Naive thymus-derived CD8-positive, alpha-beta T cell (primary cell): ENCODE data around the gene PBX3. TPM values are rescaled to one million over a fixed set of nuclear protein-coding genes. Genes with fewer than 3 reads are reported as not detected.
A peak's percentile ranks its signal among the peaks of the same experiment; 100 is the strongest.
"Not testable (repeated sequence)": the region's sequence is repeated elsewhere in the genome, so short reads cannot be mapped to it uniquely, and the experiment has no call there.

ENCODE experiments used
- ATAC-seq, 2 donors: fragments of 150-1000 bp; cut with Tn5 transposase in 1 of 2; sonication (Bioruptor Pico), chemical (Tn5 transposase) in 1 of 2; 1 replicate in 1 of 2; 2 replicates in 1 of 2; pipeline ENCODE4 v1.10.0; 2021; ENCODE audit warnings: mild to moderate bottlenecking in 2 of 2, moderate library complexity in 2 of 2
- POLR2A ChIA-PET: fragments of 350-600 bp; sonication (Branson Sonifier 250); formaldehyde crosslinking; loops from one replicate; lab custom pipeline; 2021; ENCODE audit warnings: antibody characterized with exemption; lab: Charles Lee
- DNase-seq, 10 donors: peaks; one replicate each; pipeline versions ENCODE4 v3.0.0 to v3.0.0-alpha.2; 2020 to 2022
- H3K27ac Mint-ChIP-seq, 10 donors: one replicate each; pipeline ENCODE4 v1.8.0; 2020 to 2022; ENCODE audit warnings: mild to moderate bottlenecking in 10 of 10, mixed read lengths in 10 of 10, moderate library complexity in 4 of 10, inconsistent platforms in 1 of 10
- H3K27me3 Mint-ChIP-seq, 5 donors: one replicate each; pipeline ENCODE4 v1.8.0; 2021 to 2022; ENCODE audit warnings: mixed read lengths in 5 of 5
- H3K36me3 Mint-ChIP-seq, 3 donors: one replicate each; pipeline ENCODE4 v1.8.0; 2020 to 2022; ENCODE audit warnings: mixed read lengths in 3 of 3, mild to moderate bottlenecking in 2 of 3, inconsistent platforms in 1 of 3
- H3K4me1 Mint-ChIP-seq, 4 donors: one replicate each; pipeline ENCODE4 v1.8.0; 2021 to 2022; ENCODE audit warnings: mixed read lengths in 4 of 4
- H3K4me3 Mint-ChIP-seq, 10 donors: one replicate each; pipeline ENCODE4 v1.8.0; 2020 to 2022; ENCODE audit warnings: mild to moderate bottlenecking in 10 of 10, mixed read lengths in 10 of 10, moderate library complexity in 6 of 10, inconsistent platforms in 1 of 10
- H3K9me3 Mint-ChIP-seq, 9 donors: one replicate each; pipeline ENCODE4 v1.8.0; 2020 to 2022; ENCODE audit warnings: mixed read lengths in 9 of 9, mild to moderate bottlenecking in 3 of 9, inconsistent platforms in 1 of 9, moderate library complexity in 1 of 9
- polyA plus RNA-seq, 3 donors: library from polyadenylated mRNA; unstranded; fragments of 300-500 nt; fragmentation: Illumina TruSeq; gene quantifications; one replicate each; pipeline ENCODE4 v1.2.3, GENCODE V29; 2021
- total RNA-seq, 8 experiments: library from RNA in 2 of 8; stranded (reverse) in 2 of 8; gene quantifications; one replicate each; pipeline ENCODE4 v1.2.3 and lab custom pipeline; 2021 to 2026

The PBX3 gene
- total and polyA plus RNA-seq, 5 experiments from 2014 or later = 2.9 to 27.5 (median 4.2) TPM

DNA sequence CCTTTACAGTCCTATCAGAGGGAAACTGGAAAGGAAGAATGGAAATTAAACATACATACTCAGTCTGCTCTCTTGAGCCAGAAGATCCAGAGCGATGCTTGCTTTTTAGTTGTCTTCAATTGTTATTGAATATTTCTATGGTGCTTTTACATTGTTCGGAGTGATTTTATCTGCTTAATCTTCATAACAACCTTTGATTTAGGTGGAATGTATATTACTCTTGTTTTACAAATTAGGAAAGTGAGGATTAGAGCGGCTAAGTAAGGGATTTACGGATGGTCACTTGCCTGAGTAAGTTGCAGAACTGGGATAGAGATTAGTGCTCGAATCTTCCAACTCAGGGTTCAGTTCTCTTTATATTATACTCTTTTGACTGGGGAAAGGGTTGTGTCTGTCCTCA is 69.1 kb downstream of the PBX3 start:
- POLR2A ChIA-PET = interaction anchor here (0.6 kb wide), 1 partner anchor 424 kb away, joined by 3 read pairs; no protein-coding TSS in a partner anchor

DNA sequence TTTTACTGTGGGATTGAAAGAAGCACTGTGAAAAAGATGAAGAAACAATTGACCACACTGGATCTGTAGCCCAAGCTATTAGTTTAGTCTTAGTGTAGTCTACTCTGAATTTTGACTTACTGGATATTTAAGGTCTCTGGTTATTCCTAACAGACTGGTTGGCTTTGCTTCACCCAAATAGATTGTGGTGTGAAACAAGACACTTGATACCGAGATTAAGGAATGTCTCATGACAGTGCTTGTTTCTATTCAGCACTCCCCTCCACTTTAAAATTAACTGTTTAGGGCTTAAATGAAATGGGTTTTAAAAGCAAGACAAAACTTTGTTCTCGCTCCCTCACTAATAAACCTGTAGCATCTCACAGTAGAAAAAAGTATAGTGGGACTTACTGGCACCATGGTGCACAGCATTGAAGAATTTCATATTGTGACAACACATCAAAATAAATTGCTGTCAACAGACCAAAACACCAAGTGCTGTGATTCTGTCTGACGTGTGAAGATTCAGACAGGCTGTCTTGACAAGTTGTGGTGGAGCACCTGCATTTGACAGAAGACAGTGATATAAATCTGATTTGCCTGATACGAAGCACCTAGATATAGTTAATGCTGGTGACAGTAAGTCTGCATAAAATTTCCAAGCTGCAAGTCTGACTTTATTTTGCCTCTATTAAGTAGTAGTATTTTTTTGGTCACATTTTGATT is 73.1 kb downstream of the PBX3 start:
- peak in 1 of 2 donors; percentile 16 for ATAC-seq
- no peaks in the 10 kb centered on the region for H3K36me3 Mint-ChIP-seq
- H3K4me1 Mint-ChIP-seq = peaks cover 1 to 40% (median 20%) of the 10 kb centered on the region in 4 donors
- peak in 2 of 10 donors; percentile 10 to 15 for DNase-seq
- no peaks in the 10 kb centered on the region for H3K9me3 Mint-ChIP-seq
- POLR2A ChIA-PET = interaction anchor here (0.8 to 1.3 kb wide), 2 partner anchors 8 to 113 kb away, joined by 3 to 4 read pairs; partner anchors contain the start of gene MAPKAP1
- H3K27ac Mint-ChIP-seq = peak overlapping the region in 4 of 10 donors; percentile 9 to 75 (median 33)
- no peaks in the 10 kb centered on the region for H3K27me3 Mint-ChIP-seq
- H3K4me3 Mint-ChIP-seq = no peak overlapping the region

More for the DNA sequence above, 69.1 kb downstream of the PBX3 start:
- Mint-ChIP-seq H3K27ac (no peak overlapping the region), H3K9me3 (no peaks in the 10 kb centered on the region), H3K4me3 (no peak overlapping the region), H3K36me3 (no peaks in the 10 kb centered on the region), H3K27me3 (no peaks in the 10 kb centered on the region), H3K4me1 (peaks cover 0 to 13% (median 2%) of the 10 kb centered on the region in 4 donors)
- ATAC-seq = no peak
- no peak for DNase-seq

GRCh38 chr9:125821078-125821477 is 73.9 kb downstream of the PBX3 start:
- Mint-ChIP-seq H3K9me3 (no peaks in the 10 kb centered on the region), H3K4me3 (peak overlapping the region in 2 of 10 donors; percentile 28 to 48), H3K4me1 (peaks cover 5 to 46% (median 26%) of the 10 kb centered on the region in 4 donors), H3K27me3 (no peaks in the 10 kb centered on the region), H3K27ac (peak overlapping the region in 2 of 10 donors; percentile 9 to 33), H3K36me3 (no peaks in the 10 kb centered on the region)
- DNase-seq = no peak
- ATAC-seq = no peak
- POLR2A ChIA-PET = interaction anchor here (0.8 kb wide), 1 partner anchor 114 kb away, joined by 3 read pairs; the partner anchor contains the start of gene MAPKAP1

DNA sequence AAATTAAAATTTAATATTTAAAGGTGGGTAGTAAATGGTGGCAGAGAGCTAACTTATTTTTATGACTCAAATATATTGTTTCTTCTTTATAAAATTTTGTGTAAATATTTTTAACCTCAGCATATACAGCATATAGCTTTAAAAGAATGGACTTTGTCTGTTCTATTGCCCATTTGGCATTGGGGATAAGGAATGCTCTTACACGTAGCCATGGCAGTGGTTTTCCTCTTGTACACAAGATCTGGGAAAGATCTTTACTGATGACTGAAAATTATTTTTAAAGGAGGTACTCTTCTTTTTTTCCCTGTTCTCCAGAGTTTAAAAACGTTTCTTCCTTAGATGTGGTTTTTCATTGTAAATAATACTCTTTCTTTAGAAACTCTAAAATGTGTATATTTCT is 75.0 kb downstream of the PBX3 start:
- DNase-seq (no peak), ATAC-seq (no peak)
- Mint-ChIP-seq H3K27ac (peak overlapping the region in 2 of 10 donors; percentile 11 to 31), H3K36me3 (no peaks in the 10 kb centered on the region), H3K9me3 (no peaks in the 10 kb centered on the region), H3K27me3 (no peaks in the 10 kb centered on the region), H3K4me1 (peaks cover 5 to 46% (median 26%) of the 10 kb centered on the region in 4 donors), H3K4me3 (no peak overlapping the region)
- POLR2A ChIA-PET = no interaction called here

- H3K4me3 Mint-ChIP-seq = peak overlapping the region in 1 of 10 donors; percentile 88
- H3K27me3 Mint-ChIP-seq = no peaks in the 10 kb centered on the region
- DNase-seq (no peak), ATAC-seq (no peak)
- peaks cover 5 to 46% (median 28%) of the 10 kb centered on the region in 4 donors for H3K4me1 Mint-ChIP-seq
- peak overlapping the region in 8 of 10 donors; percentile 60 to 97 (median 93) for H3K27ac Mint-ChIP-seq
- POLR2A ChIA-PET = interaction anchor here (1.2 to 1.4 kb wide), 3 partner anchors 23 to 301 kb away, joined by 3 to 5 read pairs (median 3); no protein-coding TSS in a partner anchor
- no peaks in the 10 kb centered on the region for H3K9me3 Mint-ChIP-seq
- H3K36me3 Mint-ChIP-seq = no peaks in the 10 kb centered on the region
Observed at GRCh38 chr9:125822902-125823301, 75.7 kb downstream of the PBX3 start.

DNA sequence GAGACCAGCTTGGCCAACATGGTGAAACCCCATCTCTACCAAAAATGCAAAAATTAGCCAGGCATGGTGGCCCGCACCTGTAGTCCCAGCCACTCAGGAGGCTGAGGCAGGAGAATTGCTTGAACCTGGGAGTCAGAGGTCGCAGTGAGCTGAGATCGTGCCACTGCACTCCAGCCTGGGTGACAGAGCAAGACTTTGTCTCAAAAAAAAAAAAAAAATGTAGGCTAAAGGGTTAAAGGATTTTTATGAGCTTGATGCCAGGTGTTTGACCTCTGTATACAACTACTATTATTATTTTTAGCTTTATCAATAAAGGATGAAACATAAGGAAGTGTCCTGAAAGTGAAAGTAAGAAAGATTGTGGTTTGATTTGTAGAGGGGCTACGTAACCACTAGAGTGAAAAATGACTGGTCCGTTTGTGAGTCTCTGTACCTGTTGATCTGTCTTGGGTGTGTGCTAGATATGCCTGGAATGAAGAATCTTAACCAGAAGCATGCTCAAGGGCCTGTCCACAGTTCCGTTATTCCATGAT is 76.8 kb downstream of the PBX3 start:
- peaks cover 7 to 53% (median 32%) of the 10 kb centered on the region in 4 donors for H3K4me1 Mint-ChIP-seq
- peak overlapping the region; percentile 89 to 97 (median 94) for H3K27ac Mint-ChIP-seq

DNA sequence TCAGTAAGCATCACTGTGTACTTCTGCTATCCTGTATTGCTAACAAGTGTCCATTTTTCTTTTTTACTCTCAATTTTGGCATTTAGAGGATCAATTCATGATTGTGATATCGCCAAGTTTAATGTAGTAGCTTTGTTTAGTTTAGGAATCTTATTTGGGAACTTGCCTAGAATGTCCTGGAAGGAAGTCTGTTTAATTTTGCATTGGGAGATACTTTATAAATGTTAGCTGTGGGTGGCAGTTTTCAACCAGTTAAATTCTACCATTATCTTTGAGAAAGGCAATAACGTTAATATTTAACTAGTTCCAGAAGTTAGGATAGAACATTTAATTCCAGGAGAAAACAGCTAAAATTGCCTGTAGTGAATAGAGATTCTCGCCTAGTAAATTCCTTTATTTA is 78.6 kb downstream of the PBX3 start:
- POLR2A ChIA-PET = no interaction called here
- H3K9me3 Mint-ChIP-seq = no peaks in the 10 kb centered on the region
- H3K4me3 Mint-ChIP-seq = peak overlapping the region in 6 of 10 donors; percentile 51 to 73 (median 64)
- no peaks in the 10 kb centered on the region for H3K27me3 Mint-ChIP-seq
- H3K36me3 Mint-ChIP-seq = no peaks in the 10 kb centered on the region
- H3K27ac Mint-ChIP-seq = peak overlapping the region; percentile 49 to 89 (median 82)
- peaks cover 7 to 55% (median 34%) of the 10 kb centered on the region in 4 donors for H3K4me1 Mint-ChIP-seq
- no peak for DNase-seq
- ATAC-seq = no peak

More for the DNA sequence above, 76.8 kb downstream of the PBX3 start:
- peak overlapping the region; percentile 66 to 91 (median 84) for H3K4me3 Mint-ChIP-seq
- DNase-seq (peak in 6 of 10 donors; percentile 20 to 74 (median 44)), ATAC-seq (peak; percentile 95 to 97)
- H3K9me3 Mint-ChIP-seq, H3K36me3 Mint-ChIP-seq, H3K27me3 Mint-ChIP-seq: not testable (repeated sequence)
- POLR2A ChIA-PET = interaction anchor here (0.6 to 1.5 kb wide), 7 partner anchors 9 to 496 kb away, joined by 3 to 5 read pairs (median 3); partner anchors contain the start of gene MAPKAP1

DNA sequence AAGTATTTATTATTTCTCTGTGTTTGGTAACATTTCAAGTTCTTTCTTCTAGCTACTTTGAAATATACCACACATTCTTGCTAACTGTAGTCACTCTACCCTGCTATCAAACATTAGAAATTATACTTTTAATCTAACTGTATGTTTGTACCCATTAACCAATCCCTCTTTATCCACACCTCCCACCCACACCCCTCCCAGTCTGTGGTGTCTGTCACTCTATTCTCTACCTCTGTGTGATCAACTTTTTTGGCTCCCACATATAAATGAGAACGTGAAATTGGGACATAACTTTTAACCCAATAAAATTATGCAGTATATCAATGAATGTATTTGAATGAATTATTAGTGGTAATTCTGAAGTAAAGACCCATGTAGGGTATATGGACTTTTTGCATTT is 79.7 kb downstream of the PBX3 start:
- peaks cover 9 to 53% (median 37%) of the 10 kb centered on the region in 4 donors for H3K4me1 Mint-ChIP-seq
- H3K27ac Mint-ChIP-seq = peak overlapping the region in 1 of 10 donors; percentile 33
- H3K36me3 Mint-ChIP-seq = no peaks in the 10 kb centered on the region
- POLR2A ChIA-PET = no interaction called here
- H3K4me3 Mint-ChIP-seq = no peak overlapping the region
- H3K9me3 Mint-ChIP-seq = no peaks in the 10 kb centered on the region
- no peak for DNase-seq
- ATAC-seq = no peak
- no peaks in the 10 kb centered on the region for H3K27me3 Mint-ChIP-seq

- POLR2A ChIA-PET = interaction anchor here (0.6 to 2.5 kb wide), 5 partner anchors 8 to 123 kb away, joined by 3 to 9 read pairs (median 5); partner anchors contain the start of gene MAPKAP1
- DNase-seq (peak; percentile 26 to 79 (median 66)), ATAC-seq (peak; percentile 97 to 98)
- peak overlapping the region; percentile 85 to 99 (median 97) for H3K27ac Mint-ChIP-seq
- H3K4me3 Mint-ChIP-seq = peak overlapping the region; percentile 75 to 95 (median 89)
- H3K9me3 Mint-ChIP-seq = no peaks in the 10 kb centered on the region
- H3K4me1 Mint-ChIP-seq = peaks cover 12 to 35% (median 23%) of the 10 kb centered on the region in 4 donors
- H3K36me3 Mint-ChIP-seq = peaks cover 0 to 5% (median 0%) of the 10 kb centered on the region in 3 donors
- H3K27me3 Mint-ChIP-seq = no peaks in the 10 kb centered on the region
Observed at GRCh38 chr9:125829743-125830142, 82.6 kb downstream of the PBX3 start.

DNA sequence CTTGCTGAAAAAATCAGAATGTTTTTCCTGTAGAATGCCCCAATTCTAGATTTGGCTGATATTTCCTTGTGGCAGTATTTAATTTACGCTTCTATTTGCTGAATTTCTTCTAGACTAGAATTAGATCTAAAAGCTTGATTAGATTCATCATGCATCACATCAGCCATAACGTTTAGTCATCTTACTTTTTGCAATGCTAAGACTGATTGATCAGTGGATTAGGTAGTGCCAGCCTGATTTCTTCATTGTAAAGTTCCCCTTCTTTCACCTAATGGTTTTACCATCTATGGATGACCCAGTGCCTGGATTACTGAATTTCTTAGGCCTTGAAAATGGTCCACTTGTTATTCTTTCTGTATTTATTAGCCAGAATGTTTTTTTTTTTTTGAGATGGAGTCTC is 83.9 kb downstream of the PBX3 start:
- H3K9me3 Mint-ChIP-seq = no peaks in the 10 kb centered on the region
- peaks cover 7 to 27% (median 16%) of the 10 kb centered on the region in 4 donors for H3K4me1 Mint-ChIP-seq
- ATAC-seq (no peak), DNase-seq (no peak)
- H3K27ac Mint-ChIP-seq = peak overlapping the region; percentile 8 to 97 (median 85)
- H3K36me3 Mint-ChIP-seq = peaks cover 0 to 8% (median 0%) of the 10 kb centered on the region in 3 donors
- H3K27me3 Mint-ChIP-seq = no peaks in the 10 kb centered on the region
- POLR2A ChIA-PET = interaction anchor here (0.6 to 2.5 kb wide), 4 partner anchors 7 to 124 kb away, joined by 3 to 9 read pairs (median 6); partner anchors contain the start of gene MAPKAP1
- peak overlapping the region; percentile 20 to 86 (median 54) for H3K4me3 Mint-ChIP-seq

- POLR2A ChIA-PET = interaction anchor here (2.5 kb wide), 1 partner anchor 86 kb away, joined by 8 read pairs; no protein-coding TSS in a partner anchor
- peaks cover 7 to 27% (median 17%) of the 10 kb centered on the region in 4 donors for H3K4me1 Mint-ChIP-seq
- peaks cover 0 to 8% (median 0%) of the 10 kb centered on the region in 3 donors for H3K36me3 Mint-ChIP-seq
- ATAC-seq = no peak
- H3K27ac Mint-ChIP-seq = peak overlapping the region in 6 of 10 donors; percentile 8 to 97 (median 61)
- peak overlapping the region in 1 of 10 donors; percentile 63 for H3K4me3 Mint-ChIP-seq
- no peaks in the 10 kb centered on the region for H3K27me3 Mint-ChIP-seq
- no peak for DNase-seq
- H3K9me3 Mint-ChIP-seq = no peaks in the 10 kb centered on the region
Observed at GRCh38 chr9:125831616-125832015, 84.4 kb downstream of the PBX3 start.

GRCh38 chr9:125835655-125836054 is 88.5 kb downstream of the PBX3 start:
- POLR2A ChIA-PET = no interaction called here
- ATAC-seq (no peak), DNase-seq (no peak)
- H3K27me3 Mint-ChIP-seq = no peaks in the 10 kb centered on the region
- H3K4me1 Mint-ChIP-seq = peaks cover 8 to 23% (median 12%) of the 10 kb centered on the region in 4 donors
- no peak overlapping the region for H3K4me3 Mint-ChIP-seq
- peaks cover 0 to 8% (median 0%) of the 10 kb centered on the region in 3 donors for H3K36me3 Mint-ChIP-seq
- H3K9me3 Mint-ChIP-seq = no peaks in the 10 kb centered on the region
- H3K27ac Mint-ChIP-seq = no peak overlapping the region
